Esophagus squamous epithelium (tissue), 5 donors: ENCODE measurements around the gene ATAD1. TPM values are rescaled to one million over a fixed set of nuclear protein-coding genes. Genes with fewer than 3 reads are reported as not detected.
"Not testable (repeated sequence)": the region's sequence is repeated elsewhere in the genome, so short reads cannot be mapped to it uniquely, and the experiment has no call there.

ENCODE experiments used
- DNase-seq: peaks from one replicate; lab custom pipeline; 2025; lab: John Stamatoyannopoulos, UW
- H3K27ac ChIP-seq, 4 donors: fragments of 200-600 bp; sonication (generic); one replicate each; pipeline ENCODE4 v1.5.1; 2016 to 2019; ENCODE audit warnings: mild to moderate bottlenecking in 1 of 4
- H3K27me3 ChIP-seq, 4 donors: fragments of 200-600 bp; sonication (generic); 1 replicate in 3 of 4; 2 replicates in 1 of 4; pipeline versions ENCODE4 v1.5.1 to v1.6.0; 2017 to 2021; ENCODE audit warnings: antibody characterized with exemption in 1 of 4
- H3K36me3 ChIP-seq, 3 donors: fragments of 200-600 bp; sonication (generic); one replicate each; pipeline ENCODE4 v1.5.1; 2016 to 2019
- H3K4me1 ChIP-seq, 3 donors: fragments of 200-600 bp; sonication (generic); one replicate each; pipeline ENCODE4 v1.5.1; 2017 to 2019
- H3K4me3 ChIP-seq, 4 donors: fragments of 200-600 bp; sonication (generic); 1 replicate in 3 of 4; 2 replicates in 1 of 4; pipeline ENCODE4 v1.5.1; 2016 to 2019; ENCODE audit warnings: mild to moderate bottlenecking in 2 of 4, moderate library complexity in 1 of 4
- H3K9me3 ChIP-seq, 3 donors: fragments of 200-600 bp; sonication (generic); one replicate each; pipeline ENCODE4 v1.5.1; 2016 to 2019
- CTCF ChIP-seq, 6 experiments: fragments of 450-650 bp in 4 of 6; fragments of 200-600 bp in 2 of 6; sonication (generic) in 2 of 6; IDR thresholded peaks; one replicate each; pipeline ENCODE4 v1.5.1; 2016 to 2019; ENCODE audit warnings: antibody characterized with exemption in 6 of 6, mild to moderate bottlenecking in 4 of 6, moderate library complexity in 4 of 6
- POLR2A ChIP-seq, 4 donors: fragments of 450-650 bp; IDR thresholded peaks; one replicate each; pipeline ENCODE4 v1.6.1; 2017; ENCODE audit warnings: antibody characterized with exemption in 4 of 4, mild to moderate bottlenecking in 4 of 4, moderate library complexity in 3 of 4
- WGBS, 2 donors: methylation state at CpG; one replicate each; pipeline ENCODE4 v1.1.5; 2018; 5-methylcytosine and 5-hydroxymethylcytosine counted together
- intact Hi-C: fragments of 100-400 bp; cut with DNase I; formaldehyde crosslinking; loops from one replicate; pipeline ENCODE4 v1.15.0; 2022
- total RNA-seq, 4 donors: library from RNA; depleted of rRNA; stranded (reverse); fragments of >200 nt; gene quantifications; one replicate each; pipeline ENCODE4 v1.1.0, GENCODE V29; 2016
- donor health status: DM: yes; HTN: yes; CAD: no.

The ATAD1 gene
- total RNA-seq, 4 donors from 2014 or later, result 22.3 to 30.1 (median 26.2) TPM

- Histone ChIP-seq H3K36me3 (peaks cover 0 to 7% (median 0%) of the 10 kb centered on the region in 3 donors), H3K4me1 (peaks cover 0 to 20% (median 4%) of the 10 kb centered on the region in 3 donors), H3K9me3 (no peaks in the 10 kb centered on the region), H3K4me3 (no peak overlapping the region), H3K27me3 (no peaks in the 10 kb centered on the region), H3K27ac (peak overlapping the region in 1 of 4 donors; percentile 26)
- DNase-seq, result no peak
- no peak for TF ChIP-seq CTCF (IDR thresholded peaks at IDR 0.05)
- TF ChIP-seq POLR2A (IDR thresholded peaks at IDR 0.05), result no peak
- intact Hi-C loops, result no loop called here
- WGBS, 2 donors, result 79 to 82% methylated on average over 4 of the region's 4 CpGs
Measured at GRCh38 chr10:87739703-87740102, 78.3 kb downstream of the ATAD1 start.

- DNase-seq, H3K4me3 ChIP-seq, H3K36me3 ChIP-seq, H3K9me3 ChIP-seq, intact Hi-C loops, H3K27me3 ChIP-seq, H3K27ac ChIP-seq: not testable (repeated sequence)
- WGBS, 2 donors, result 83 to 100% methylated on average over 1 of the region's 1 CpG
- peaks cover 0 to 22% (median 4%) of the 10 kb centered on the region in 3 donors for H3K4me1 ChIP-seq
Measured at GRCh38 chr10:87738253-87738652, 79.8 kb downstream of the ATAD1 start.

- Histone ChIP-seq H3K27me3 (no peaks in the 10 kb centered on the region), H3K4me1 (peaks cover 0 to 14% (median 4%) of the 10 kb centered on the region in 3 donors), H3K9me3 (no peaks in the 10 kb centered on the region), H3K27ac (no peak overlapping the region), H3K4me3 (no peak overlapping the region), H3K36me3 (no peaks in the 10 kb centered on the region)
- intact Hi-C loops, result no loop called here
- TF ChIP-seq CTCF (IDR thresholded peaks at IDR 0.05) (peak; percentile 21 to 74 (median 67)), POLR2A (IDR thresholded peaks at IDR 0.05) (no peak)
- 47 to 49% methylated on average over 7 of the region's 7 CpGs for WGBS, 2 donors
- no peak for DNase-seq
Measured at GRCh38 chr10:87734987-87735827, 82.8 kb downstream of the ATAD1 start.

GRCh38 chr10:87733081-87733480 is 84.9 kb downstream of the ATAD1 start:
- 70 to 84% methylated on average over 5 of the region's 5 CpGs for WGBS, 2 donors

GRCh38 chr10:87729940-87730339 is 88.1 kb downstream of the ATAD1 start:
- peaks cover 0 to 4% (median 2%) of the 10 kb centered on the region in 3 donors for H3K4me1 ChIP-seq
- H3K27ac ChIP-seq, result no peak overlapping the region
- WGBS, 2 donors, result 78 to 94% methylated on average over 6 of the region's 6 CpGs
- no peaks in the 10 kb centered on the region for H3K36me3 ChIP-seq
- H3K27me3 ChIP-seq, result no peaks in the 10 kb centered on the region
- H3K9me3 ChIP-seq, result no peaks in the 10 kb centered on the region
- TF ChIP-seq CTCF (IDR thresholded peaks at IDR 0.05) (no peak), POLR2A (IDR thresholded peaks at IDR 0.05) (no peak)
- intact Hi-C loops, result no loop called here
- no peak overlapping the region for H3K4me3 ChIP-seq
- DNase-seq, result no peak

More at GRCh38 chr10:87733081-87733480, 84.9 kb downstream of the ATAD1 start:
- no peak for TF ChIP-seq POLR2A (IDR thresholded peaks at IDR 0.05)
- no peak for TF ChIP-seq CTCF (IDR thresholded peaks at IDR 0.05)
- no peak overlapping the region for H3K4me3 ChIP-seq
- H3K36me3 ChIP-seq, result no peaks in the 10 kb centered on the region
- no peak overlapping the region for H3K27ac ChIP-seq
- peaks cover 0 to 7% (median 4%) of the 10 kb centered on the region in 3 donors for H3K4me1 ChIP-seq
- no peaks in the 10 kb centered on the region for H3K27me3 ChIP-seq
- no peaks in the 10 kb centered on the region for H3K9me3 ChIP-seq
- no peak for DNase-seq
- intact Hi-C loops, result no loop called here
